Fibroblast of pulmonary artery (primary cell): ENCODE measurements around the gene PATJ.

Source experiments
- DNase-seq: peaks from one replicate; pipeline ENCODE4 v3.0.0-alpha.2; 2010; ENCODE audit warnings: low read depth
- H3K4me3 ChIP-seq: replicated peaks from 2 replicates; pipeline ENCODE4 v1.5.1; 2011; ENCODE audit warnings: low read depth, mild to moderate bottlenecking, control low read depth, low read length, moderate library complexity
- TF ChIP-seq, protein P1 (sequence below): IDR thresholded peaks from 2 replicates; pipeline ENCODE4 v1.5.1; 2011; ENCODE audit warnings: mild to moderate bottlenecking, control low read depth, low read length, inconsistent platforms; ENCODE audit errors: missing control alignments

PATJ gene

DNA sequence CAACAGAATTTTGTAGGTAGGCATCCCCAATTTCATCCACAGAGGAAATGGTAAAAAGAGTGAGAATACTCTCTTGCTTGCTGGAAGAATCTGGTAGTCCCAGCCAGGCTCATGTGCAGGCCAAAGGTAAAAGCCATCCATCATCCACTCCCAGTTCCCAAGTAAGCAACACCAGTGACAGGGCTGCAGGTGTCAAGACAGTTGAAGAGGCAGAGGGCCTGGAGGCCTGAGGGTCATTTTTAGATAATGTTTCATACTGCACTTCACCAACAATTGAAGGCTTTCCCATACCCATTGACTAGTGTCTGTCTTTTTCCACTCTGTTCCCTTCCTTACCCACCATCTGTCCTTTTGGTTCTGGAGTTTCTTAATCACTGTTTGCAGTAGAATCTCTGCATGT lies 310.7 kb downstream of the PATJ start:
- DNase-seq = no peak
- H3K4me3 ChIP-seq = no peak overlapping the region
- TF ChIP-seq, protein P1, sequence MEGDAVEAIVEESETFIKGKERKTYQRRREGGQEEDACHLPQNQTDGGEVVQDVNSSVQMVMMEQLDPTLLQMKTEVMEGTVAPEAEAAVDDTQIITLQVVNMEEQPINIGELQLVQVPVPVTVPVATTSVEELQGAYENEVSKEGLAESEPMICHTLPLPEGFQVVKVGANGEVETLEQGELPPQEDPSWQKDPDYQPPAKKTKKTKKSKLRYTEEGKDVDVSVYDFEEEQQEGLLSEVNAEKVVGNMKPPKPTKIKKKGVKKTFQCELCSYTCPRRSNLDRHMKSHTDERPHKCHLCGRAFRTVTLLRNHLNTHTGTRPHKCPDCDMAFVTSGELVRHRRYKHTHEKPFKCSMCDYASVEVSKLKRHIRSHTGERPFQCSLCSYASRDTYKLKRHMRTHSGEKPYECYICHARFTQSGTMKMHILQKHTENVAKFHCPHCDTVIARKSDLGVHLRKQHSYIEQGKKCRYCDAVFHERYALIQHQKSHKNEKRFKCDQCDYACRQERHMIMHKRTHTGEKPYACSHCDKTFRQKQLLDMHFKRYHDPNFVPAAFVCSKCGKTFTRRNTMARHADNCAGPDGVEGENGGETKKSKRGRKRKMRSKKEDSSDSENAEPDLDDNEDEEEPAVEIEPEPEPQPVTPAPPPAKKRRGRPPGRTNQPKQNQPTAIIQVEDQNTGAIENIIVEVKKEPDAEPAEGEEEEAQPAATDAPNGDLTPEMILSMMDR = no peak

DNA sequence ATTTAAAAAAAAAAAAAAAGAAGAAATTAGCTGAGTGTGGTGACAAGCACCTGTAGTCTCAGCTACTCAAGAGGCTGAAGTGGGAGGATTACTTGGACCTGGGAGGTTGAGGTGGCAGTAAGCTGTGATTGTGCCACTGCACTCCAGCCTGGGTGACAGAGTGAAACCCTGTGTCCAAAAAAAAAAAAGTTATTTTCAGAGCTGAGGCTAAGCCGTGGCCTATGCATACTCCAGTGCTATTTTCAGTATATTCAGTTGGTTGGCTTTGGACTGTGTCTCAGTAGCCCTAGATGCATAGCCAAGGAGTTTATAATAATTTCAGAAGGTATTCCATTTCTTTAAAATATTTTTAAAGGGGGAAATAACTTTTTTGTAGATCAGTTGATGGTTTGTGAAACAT lies 311.9 kb downstream of the PATJ start:
- DNase-seq = no peak
- H3K4me3 ChIP-seq = no peak overlapping the region
- TF ChIP-seq, protein P1 = no peak

DNA sequence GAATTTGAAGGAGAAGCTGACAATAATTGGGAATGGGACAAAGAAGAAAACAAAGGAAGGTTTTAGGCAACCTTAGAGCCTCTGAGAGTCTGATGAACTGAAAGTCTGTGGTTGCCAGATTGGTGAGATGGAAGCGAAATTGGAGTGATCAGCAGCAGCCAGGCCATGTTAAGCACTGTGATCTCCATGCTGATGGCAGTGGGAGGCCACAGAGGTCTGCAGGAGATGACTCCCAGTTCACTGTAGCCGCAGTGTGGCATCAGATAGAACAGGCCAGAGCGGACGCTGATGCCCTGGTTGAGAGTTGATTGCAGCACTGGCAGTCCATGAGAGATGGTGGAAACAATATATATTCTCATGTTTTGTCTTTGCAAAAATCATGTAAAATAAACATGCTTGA lies 314.9 kb downstream of the PATJ start:
- TF ChIP-seq, protein P1 = no peak
- H3K4me3 ChIP-seq = no peak overlapping the region
- DNase-seq = no peak

DNA sequence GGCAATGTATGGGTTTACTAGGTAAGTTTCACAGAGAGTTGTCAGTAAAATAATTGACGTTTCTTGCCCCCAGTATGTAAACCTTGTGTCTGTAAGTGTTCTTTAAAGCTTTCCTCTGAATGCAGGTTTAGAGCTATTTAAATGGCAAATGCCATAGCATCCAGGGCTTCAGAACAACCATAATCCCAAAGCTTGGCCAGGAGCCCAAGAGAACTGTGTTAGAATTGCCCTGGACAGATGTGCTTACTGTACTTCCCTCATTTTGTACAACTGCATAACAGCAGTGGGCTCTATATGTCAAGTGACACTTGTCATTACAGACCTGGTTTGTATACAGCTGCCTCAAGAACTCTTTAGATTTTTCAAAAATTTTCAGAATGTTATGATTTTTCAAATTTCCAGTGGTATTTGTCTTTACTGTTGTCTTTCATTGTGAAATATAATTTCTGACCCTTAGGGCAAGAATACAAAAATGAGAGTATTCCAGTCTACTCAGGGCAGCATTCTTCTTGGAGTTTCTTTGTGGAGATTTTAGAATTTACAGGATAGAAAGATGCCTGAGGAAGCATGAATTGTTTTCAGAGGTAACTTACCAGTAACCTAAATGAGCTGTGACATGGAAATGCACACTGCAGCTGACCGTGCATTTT lies 315.5 kb downstream of the PATJ start:
- TF ChIP-seq, protein P1 = no peak
- no peak for DNase-seq
- H3K4me3 ChIP-seq = no peak overlapping the region

DNA sequence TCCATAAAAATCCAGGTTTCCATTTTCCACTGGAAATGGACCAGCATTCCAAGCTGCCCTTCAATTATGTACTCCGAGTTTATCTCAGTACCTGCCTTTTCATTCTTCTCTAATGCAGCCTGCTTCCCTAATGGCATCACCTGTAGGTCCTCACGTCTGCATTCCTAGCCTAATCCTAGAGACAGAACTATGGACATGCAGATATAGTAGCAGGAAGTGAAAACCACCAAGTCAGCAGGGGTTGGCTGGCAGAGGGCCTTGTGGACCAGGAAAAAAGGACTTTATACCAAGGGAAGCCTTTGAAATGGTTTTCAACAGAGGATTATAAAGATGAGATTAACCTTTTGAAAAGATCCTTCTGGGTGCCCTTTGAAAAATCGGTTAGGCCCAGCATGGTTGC lies 316.7 kb downstream of the PATJ start:
- DNase-seq = no peak
- TF ChIP-seq, protein P1 = no peak
- H3K4me3 ChIP-seq = no peak overlapping the region

DNA sequence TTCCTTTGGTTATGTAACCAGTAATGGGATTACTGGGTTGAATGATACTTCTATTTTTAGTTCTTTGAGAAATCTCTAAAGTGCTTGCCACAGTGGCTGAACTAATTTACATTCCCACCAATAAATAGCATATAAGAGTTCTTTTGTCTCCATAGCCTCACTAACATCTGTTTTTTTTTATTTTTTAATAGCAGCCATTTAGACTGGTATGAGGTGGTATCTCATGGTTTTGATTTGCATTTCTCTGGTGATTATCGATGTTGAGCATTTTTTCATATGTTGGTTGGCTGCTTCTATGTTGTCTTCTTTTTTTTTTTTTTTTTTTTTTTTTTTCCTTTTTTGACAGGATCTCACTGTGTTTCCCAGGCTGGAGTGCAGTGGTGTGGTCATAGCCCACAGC lies 319.8 kb downstream of the PATJ start:
- TF ChIP-seq, protein P1 = no peak
- H3K4me3 ChIP-seq = no peak overlapping the region
- DNase-seq = no peak

DNA sequence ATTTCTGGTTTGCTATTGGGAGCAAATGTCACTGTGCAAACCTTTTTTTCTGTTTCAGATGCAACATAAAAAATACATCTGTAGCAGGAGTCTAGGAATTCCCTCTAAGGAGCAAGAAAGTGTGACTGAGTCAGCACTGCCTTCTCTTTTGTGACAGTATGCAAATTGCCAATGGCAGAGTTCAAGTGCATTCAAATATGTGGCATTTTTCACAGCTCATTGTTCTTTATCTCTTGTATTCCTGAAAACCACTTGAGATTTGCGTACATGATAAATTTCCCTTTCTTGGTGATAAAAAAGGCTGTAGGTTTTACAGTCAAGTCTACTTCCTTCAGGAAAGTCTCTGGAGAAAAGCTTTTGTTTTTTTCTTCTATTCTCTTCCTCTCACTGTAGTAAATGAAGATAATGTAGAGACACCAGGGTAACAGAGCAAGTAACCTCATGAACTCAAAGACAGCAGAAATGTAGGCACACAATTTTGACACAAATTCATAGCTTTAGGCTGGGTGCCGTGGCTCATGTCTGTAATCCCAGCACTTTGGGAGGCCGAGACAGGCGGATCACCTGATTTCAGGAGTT lies 322.6 kb downstream of the PATJ start:
- TF ChIP-seq, protein P1 = no peak
- DNase-seq = no peak

More for the DNA sequence above, 322.6 kb downstream of the PATJ start:
- no peak overlapping the region for H3K4me3 ChIP-seq
